PC-9 (cell line): ENCODE data around the gene TMPO. TPM values are rescaled to one million over a fixed set of nuclear protein-coding genes. Genes with fewer than 3 reads are reported as not detected.

Experiments used
- BruUV-seq: library from RNA; stranded (reverse); fragments of 400-500 nt; replicated peaks from 2 replicates; lab custom pipeline; 2021; lab: Mats Ljungman, UMichigan
- CTCF ChIA-PET: fragments of 300-600 bp; sonication (Branson Sonifier 250); formaldehyde crosslinking; loops from one replicate; lab custom pipeline; 2022; ENCODE audit warnings: antibody characterized with exemption; lab: Charles Lee
- POLR2A ChIA-PET: fragments of 300-600 bp; sonication (Branson Sonifier 250); formaldehyde crosslinking; loops from one replicate; lab custom pipeline; 2022; ENCODE audit warnings: antibody characterized with exemption; ENCODE audit not compliant: unreplicated experiment; lab: Charles Lee
- DNase-seq, 2 experiments: peaks; one replicate each; pipeline versions ENCODE4 v3.0.0 to v3.0.0-alpha.2; 2015 to 2022; ENCODE audit warnings: mixed read lengths in 1 of 2
- H2AFZ ChIP-seq: fragments of 200-600 bp; sonication (generic); 2 replicates; pipeline ENCODE4 v1.8.1; 2017; ENCODE audit warnings: antibody characterized with exemption
- H3F3A ChIP-seq: fragments of 200-600 bp; sonication (generic); 2 replicates; pipeline ENCODE4 v1.8.1; 2017; ENCODE audit warnings: antibody characterized with exemption, mild to moderate bottlenecking, low read depth; ENCODE audit not compliant: insufficient read depth
- H3K27ac ChIP-seq: fragments of 200-600 bp; sonication (generic); 2 replicates; pipeline ENCODE4 v1.6.1; 2016; ENCODE audit warnings: mixed run types
- H3K27me3 ChIP-seq: fragments of 200-600 bp; sonication (generic); 2 replicates; pipeline ENCODE4 v1.6.1; 2016; ENCODE audit warnings: low read depth, mixed run types; ENCODE audit not compliant: insufficient read depth
- H3K36me3 ChIP-seq: fragments of 200-600 bp; sonication (generic); 2 replicates; pipeline ENCODE4 v1.6.1; 2016; ENCODE audit warnings: low read depth, mixed run types
- H3K4me1 ChIP-seq: fragments of 200-600 bp; sonication (generic); replicated peaks from 2 replicates; pipeline ENCODE4 v1.6.1; 2016; ENCODE audit warnings: mixed run types; ENCODE audit not compliant: insufficient read depth
- H3K4me2 ChIP-seq: fragments of 200-600 bp; sonication (generic); 2 replicates; pipeline ENCODE4 v1.6.1; 2017; ENCODE audit warnings: mixed run types
- H3K4me3 ChIP-seq: fragments of 200-600 bp; sonication (generic); 2 replicates; pipeline ENCODE4 v1.6.1; 2016; ENCODE audit warnings: mixed run types
- H3K79me2 ChIP-seq: fragments of 200-600 bp; sonication (generic); 2 replicates; pipeline ENCODE4 v1.6.1; 2017; ENCODE audit warnings: low read depth, mixed run types
- H3K9me2 ChIP-seq: fragments of 200-600 bp; sonication (generic); 2 replicates; pipeline ENCODE4 v1.8.1; 2017; ENCODE audit warnings: mild to moderate bottlenecking; ENCODE audit not compliant: insufficient read depth
- H3K9me3 ChIP-seq: fragments of 200-600 bp; sonication (generic); 2 replicates; pipeline ENCODE4 v1.8.1; 2016; ENCODE audit warnings: low read depth; ENCODE audit not compliant: insufficient read depth
- H4K20me1 ChIP-seq: fragments of 200-600 bp; sonication (generic); 2 replicates; pipeline ENCODE4 v1.8.1; 2017; ENCODE audit not compliant: insufficient read depth
- CTCF ChIP-seq: fragments of 200-600 bp; sonication (generic); conservative IDR thresholded peaks from 2 replicates; pipeline ENCODE4 v1.6.1; 2017; ENCODE audit warnings: mixed run types, antibody characterized with exemption, mild to moderate bottlenecking, moderate library complexity
- EZH2 ChIP-seq: fragments of 200-600 bp; sonication (generic); IDR thresholded peaks from 2 replicates; pipeline ENCODE4 v1.8.0; 2017; ENCODE audit warnings: antibody characterized with exemption, low read depth
- intact Hi-C: fragments of 100-400 bp; cut with micrococcal nuclease; formaldehyde crosslinking; loops from one replicate; pipeline ENCODE4 v1.10.0; 2022; ENCODE audit not compliant: unreplicated experiment
- total RNA-seq: library from RNA; stranded (reverse); gene quantifications from 2 replicates; pipeline ENCODE4 v1.2.3, GENCODE V29; 2021

TMPO gene
- total RNA-seq, 1 experiment from 2014 or later, result 171 TPM

DNA sequence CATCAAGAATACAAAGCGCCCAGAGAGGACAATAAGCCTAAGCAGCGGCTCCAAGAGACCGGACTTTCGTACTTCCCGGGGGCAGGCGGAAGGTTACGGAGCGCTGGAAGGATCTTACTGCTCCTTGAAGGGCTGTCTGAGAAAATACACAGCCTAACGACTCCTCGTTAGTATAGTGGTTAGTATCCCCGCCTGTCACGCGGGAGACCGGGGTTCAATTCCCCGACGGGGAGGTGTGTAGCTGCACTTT is 12.1 kb upstream of the TMPO start:
- Histone ChIP-seq H3K4me3 (peak overlapping the region; percentile 75), H3K9me3 (no peaks in the 10 kb centered on the region), H3F3A (peaks cover 21% of the 10 kb centered on the region; the same call in 1 of the 2 replicates), H3K27me3 (no peaks in the 10 kb centered on the region), H3K9me2 (no peaks in the 10 kb centered on the region), H4K20me1 (no peaks in the 10 kb centered on the region), H3K27ac (peak overlapping the region; percentile 79), H3K4me1 (no peaks in the 10 kb centered on the region), H3K79me2 (no peaks in the 10 kb centered on the region), H3K4me2 (peak overlapping the region; percentile 76), H3K36me3 (no peaks in the 10 kb centered on the region), H2AFZ (peak overlapping the region; percentile 98)
- ChIA-PET POLR2A (interaction anchor here (0.6 to 0.7 kb wide), 6 partner anchors 12 to 1765 kb away, joined by 3 to 32 read pairs (median 4); partner anchors contain the start of gene TMPO), CTCF (no interaction called here)
- no TSS peak for BruUV-seq
- intact Hi-C loops, result loop anchor here (1.0 kb wide), 3 partner anchors 12 to 79 kb away; no protein-coding TSS in a partner anchor
- DNase-seq, result peak; percentile 82
- TF ChIP-seq CTCF (no peak), EZH2 (no peak)

- H4K20me1 ChIP-seq, result no peaks in the 10 kb centered on the region
- peaks cover 21% of the 10 kb centered on the region; the same call in 1 of the 2 replicates for H3F3A ChIP-seq
- ChIA-PET POLR2A (interaction anchor here (0.6 to 0.7 kb wide), 6 partner anchors 12 to 1764 kb away, joined by 3 to 32 read pairs (median 4); partner anchors contain the start of gene TMPO), CTCF (no interaction called here)
- BruUV-seq, result TSS peak; percentile 66
- TF ChIP-seq EZH2, result no peak
- H3K79me2 ChIP-seq, result no peaks in the 10 kb centered on the region
- H3K36me3 ChIP-seq, result no peaks in the 10 kb centered on the region
- no peaks in the 10 kb centered on the region for H3K27me3 ChIP-seq
- no peaks in the 10 kb centered on the region for H3K4me1 ChIP-seq
- H3K4me2 ChIP-seq, result peak overlapping the region; percentile 76
- H3K4me3 ChIP-seq, result peak overlapping the region; percentile 75
- peak overlapping the region; percentile 79 for H3K27ac ChIP-seq
- H3K9me2 ChIP-seq, result no peaks in the 10 kb centered on the region
- intact Hi-C loops, result loop anchor here (1.0 kb wide), 3 partner anchors 12 to 79 kb away; no protein-coding TSS in a partner anchor
- peak overlapping the region; percentile 98 for H2AFZ ChIP-seq
- H3K9me3 ChIP-seq, result no peaks in the 10 kb centered on the region
- DNase-seq, result peak; percentile 73 to 88
Measured at GRCh38 chr12:98503592-98504367, 11.6 kb upstream of the TMPO start.

GRCh38 chr12:98504368-98504617 is 11.1 kb upstream of the TMPO start:
- H3K36me3 ChIP-seq, result no peaks in the 10 kb centered on the region
- H3K27me3 ChIP-seq, result no peaks in the 10 kb centered on the region
- peak overlapping the region; percentile 98 for H2AFZ ChIP-seq
- H3K79me2 ChIP-seq, result no peaks in the 10 kb centered on the region
- H3K9me3 ChIP-seq, result no peaks in the 10 kb centered on the region
- BruUV-seq, result no TSS peak
- H3K9me2 ChIP-seq, result no peaks in the 10 kb centered on the region
- no peaks in the 10 kb centered on the region for H3K4me1 ChIP-seq
- DNase-seq, result no peak
- POLR2A ChIA-PET, result interaction anchor here (0.6 kb wide), 1 partner anchor 64 kb away, joined by 5 read pairs; no protein-coding TSS in a partner anchor
- H3K27ac ChIP-seq, result peak overlapping the region; percentile 79
- no peaks in the 10 kb centered on the region for H4K20me1 ChIP-seq
- CTCF ChIA-PET, result no interaction called here
- intact Hi-C loops, result no loop called here
- TF ChIP-seq EZH2 (no peak), CTCF (no peak)
- peak overlapping the region; percentile 76 for H3K4me2 ChIP-seq
- peak overlapping the region; percentile 75 for H3K4me3 ChIP-seq
- H3F3A ChIP-seq, result peaks cover 21% of the 10 kb centered on the region; the same call in 1 of the 2 replicates
